DND-41 (cell line): Measurements from ENCODE around the gene RASGRP2.

ENCODE experiments used
- ATAC-seq: fragments of 200-7000 bp; cut with Tn5 transposase; 3 replicates; pipeline ENCODE4 v1.9.1; 2021; ENCODE audit warnings: low read depth; ENCODE audit not compliant: insufficient read depth
- DNase-seq: peaks from one replicate; pipeline ENCODE4 v3.0.0-alpha.2; 2020
- H2AFZ ChIP-seq: 2 replicates; pipeline ENCODE4 v1.6.0; 2012; ENCODE audit warnings: low read depth, low read length
- H3K27ac ChIP-seq: 2 replicates; pipeline ENCODE4 v1.5.1; 2012; ENCODE audit warnings: low read length, inconsistent platforms
- H3K27me3 ChIP-seq: fragments of 200-600 bp; sonication (generic); 2 replicates; pipeline ENCODE4 v1.6.0; 2012; ENCODE audit warnings: low read length, mild to moderate bottlenecking, inconsistent platforms; ENCODE audit not compliant: insufficient read depth, poor library complexity
- H3K36me3 ChIP-seq: 2 replicates; pipeline ENCODE4 v1.5.1; 2012; ENCODE audit warnings: low read length, inconsistent platforms; ENCODE audit not compliant: insufficient read depth
- H3K4me1 ChIP-seq: 2 replicates; pipeline ENCODE4 v1.5.1; 2012; ENCODE audit warnings: mild to moderate bottlenecking, low read length; ENCODE audit not compliant: insufficient read depth
- H3K4me2 ChIP-seq: 2 replicates; pipeline ENCODE4 v1.6.0; 2012; ENCODE audit warnings: mild to moderate bottlenecking, moderate library complexity, low read length, inconsistent platforms; ENCODE audit not compliant: insufficient read depth
- H3K4me3 ChIP-seq, 2 experiments: fragments of 200-600 bp in 1 of 2; shearing (Covaris generic) in 1 of 2; 2 replicates each; pipeline ENCODE4 v1.5.1; 2012 to 2016; ENCODE audit warnings: inconsistent platforms in 2 of 2, low read length in 2 of 2, mild to moderate bottlenecking in 2 of 2, low read depth in 1 of 2, moderate library complexity in 1 of 2
- H3K79me2 ChIP-seq: 2 replicates; pipeline ENCODE4 v1.6.0; 2012; ENCODE audit warnings: low read length, inconsistent platforms; ENCODE audit not compliant: insufficient read depth
- H3K9ac ChIP-seq: 2 replicates; pipeline ENCODE4 v1.6.0; 2012; ENCODE audit warnings: low read depth, mild to moderate bottlenecking, inconsistent platforms, low read length, moderate library complexity
- H3K9me3 ChIP-seq: 2 replicates; pipeline ENCODE4 v1.5.1; 2012; ENCODE audit warnings: low read length, moderate library complexity, mild to moderate bottlenecking, inconsistent platforms; ENCODE audit not compliant: insufficient read depth, severe bottlenecking
- H4K20me1 ChIP-seq: 2 replicates; pipeline ENCODE4 v1.6.0; 2012; ENCODE audit warnings: low read length; ENCODE audit not compliant: insufficient read depth
- CTCF ChIP-seq: IDR thresholded peaks from 2 replicates; pipeline ENCODE4 v1.5.1; 2012; ENCODE audit warnings: borderline replicate concordance, low read length, moderate library complexity, mild to moderate bottlenecking; ENCODE audit not compliant: poor library complexity, severe bottlenecking; ENCODE audit errors: extremely low read depth
- EZH2 ChIP-seq: IDR thresholded peaks from 3 replicates; pipeline ENCODE4 v1.6.1; 2012; ENCODE audit warnings: borderline replicate concordance, low read depth, mild to moderate bottlenecking, moderate library complexity, low read length, inconsistent platforms; ENCODE audit not compliant: severe bottlenecking

Gene RASGRP2

GRCh38 chr11:64751580-64751979 lies 7.6 kb upstream of the RASGRP2 start:
- Histone ChIP-seq H3K9me3 (no peaks in the 10 kb centered on the region), H3K79me2 (no peaks in the 10 kb centered on the region), H4K20me1 (no peaks in the 10 kb centered on the region), H3K36me3 (no peaks in the 10 kb centered on the region), H3K4me3 (no peak overlapping the region), H3K4me2 (no peak overlapping the region), H3K27me3 (no peaks in the 10 kb centered on the region), H3K9ac (no peak overlapping the region), H2AFZ (no peak overlapping the region), H3K27ac (no peak overlapping the region), H3K4me1 (peaks cover under 1% of the 10 kb centered on the region; the same call in 1 of the 2 replicates)
- no peak for TF ChIP-seq EZH2
- TF ChIP-seq CTCF = no peak
- no peak for ATAC-seq
- no peak for DNase-seq

GRCh38 chr11:64751136-64751535 lies 7.2 kb upstream of the RASGRP2 start:
- H3K4me2 ChIP-seq = no peak overlapping the region
- TF ChIP-seq CTCF (no peak), EZH2 (no peak)
- ATAC-seq = no peak
- no peaks in the 10 kb centered on the region for H3K27me3 ChIP-seq
- H3K9ac ChIP-seq = no peak overlapping the region
- DNase-seq = no peak
- H3K4me3 ChIP-seq = no peak overlapping the region
- no peak overlapping the region for H2AFZ ChIP-seq
- peaks cover 5% of the 10 kb centered on the region for H3K4me1 ChIP-seq
- H3K79me2 ChIP-seq = no peaks in the 10 kb centered on the region
- H4K20me1 ChIP-seq = no peaks in the 10 kb centered on the region
- no peaks in the 10 kb centered on the region for H3K36me3 ChIP-seq
- H3K27ac ChIP-seq = no peak overlapping the region
- H3K9me3 ChIP-seq = no peaks in the 10 kb centered on the region

- DNase-seq = no peak
- no peak overlapping the region for H3K27ac ChIP-seq
- no peak for ATAC-seq
- no peak overlapping the region for H3K4me3 ChIP-seq
- no peak overlapping the region for H2AFZ ChIP-seq
- no peak overlapping the region for H3K9ac ChIP-seq
- H3K36me3 ChIP-seq = no peaks in the 10 kb centered on the region
- peak; percentile 19 for TF ChIP-seq CTCF
- TF ChIP-seq EZH2 = no peak
- no peaks in the 10 kb centered on the region for H4K20me1 ChIP-seq
- no peaks in the 10 kb centered on the region for H3K9me3 ChIP-seq
- no peak overlapping the region for H3K4me2 ChIP-seq
- H3K79me2 ChIP-seq = no peaks in the 10 kb centered on the region
- no peaks in the 10 kb centered on the region for H3K27me3 ChIP-seq
- peaks cover 11% of the 10 kb centered on the region for H3K4me1 ChIP-seq
These were observed 6.6 kb upstream of the RASGRP2 start for GRCh38 chr11:64750361-64751054.
